Cardiac fibroblast (primary cell): ENCODE measurements around the gene PLRG1.

Source experiments
- DNase-seq, 2 donors: peaks; one replicate each; pipeline versions ENCODE4 v3.0.0 to v3.0.0-alpha.2; 2010; ENCODE audit warnings: low read depth in 2 of 2
- H3K4me3 ChIP-seq, 2 donors: replicated peaks in 1 of 2; 1 replicate in 1 of 2; 2 replicates in 1 of 2; pipeline ENCODE4 v1.5.1; 2011; ENCODE audit warnings: low read depth in 2 of 2, low read length in 2 of 2, mild to moderate bottlenecking in 2 of 2, moderate library complexity in 1 of 2
- CTCF ChIP-seq: IDR thresholded peaks from one replicate; pipeline ENCODE4 v1.5.1; 2011; ENCODE audit warnings: low read depth, mild to moderate bottlenecking, low read length, inconsistent platforms

Gene PLRG1

GRCh38 chr4:154573190-154573870 lies 23.1 kb upstream of the PLRG1 start:
- no peak for DNase-seq
- no peak overlapping the region for H3K4me3 ChIP-seq
- no peak for TF ChIP-seq CTCF

- TF ChIP-seq CTCF, result no peak
- no peak for DNase-seq
- H3K4me3 ChIP-seq, result no peak overlapping the region
These were observed 19.4 kb upstream of the PLRG1 start for GRCh38 chr4:154569584-154569983.

- peak in 1 of 2 donors; percentile 44 for DNase-seq
These were observed 18.8 kb upstream of the PLRG1 start for GRCh38 chr4:154569028-154569427.

GRCh38 chr4:154566639-154567204 lies 16.5 kb upstream of the PLRG1 start:
- H3K4me3 ChIP-seq, result no peak overlapping the region
- no peak for TF ChIP-seq CTCF

More at GRCh38 chr4:154569028-154569427, 18.8 kb upstream of the PLRG1 start:
- TF ChIP-seq CTCF, result no peak
- H3K4me3 ChIP-seq, result no peak overlapping the region

GRCh38 chr4:154565704-154566103 lies 15.5 kb upstream of the PLRG1 start:
- H3K4me3 ChIP-seq, result no peak overlapping the region
- TF ChIP-seq CTCF, result no peak
- DNase-seq, result no peak

More at GRCh38 chr4:154566639-154567204, 16.5 kb upstream of the PLRG1 start:
- peak in 1 of 2 donors; percentile 64 for DNase-seq

GRCh38 chr4:154564311-154564710 lies 14.1 kb upstream of the PLRG1 start:
- H3K4me3 ChIP-seq, result no peak overlapping the region
- DNase-seq, result no peak
- no peak for TF ChIP-seq CTCF
